Measurements from ENCODE around the gene SLC38A8.

The SLC38A8 gene

GRCh38 chr16:84058211-84058610 lies 15.6 kb upstream of the SLC38A8 start:
- no peak for DNase-seq (ENCODE audit: low read depth)
- no peak overlapping the region for H3K4me3 ChIP-seq (ENCODE audit: low read depth, low read length)
- TF ChIP-seq MYC (IDR thresholded peaks at IDR 0.05; ENCODE audit: low read depth, low read length) (no peak), MAX (IDR thresholded peaks at IDR 0.05; ENCODE audit: low read depth, low read length) (no peak), POLR2A (IDR thresholded peaks at IDR 0.05; ENCODE audit: extremely low read depth, insufficient read length) (no peak)
- TF ChIP-seq, protein P1, sequence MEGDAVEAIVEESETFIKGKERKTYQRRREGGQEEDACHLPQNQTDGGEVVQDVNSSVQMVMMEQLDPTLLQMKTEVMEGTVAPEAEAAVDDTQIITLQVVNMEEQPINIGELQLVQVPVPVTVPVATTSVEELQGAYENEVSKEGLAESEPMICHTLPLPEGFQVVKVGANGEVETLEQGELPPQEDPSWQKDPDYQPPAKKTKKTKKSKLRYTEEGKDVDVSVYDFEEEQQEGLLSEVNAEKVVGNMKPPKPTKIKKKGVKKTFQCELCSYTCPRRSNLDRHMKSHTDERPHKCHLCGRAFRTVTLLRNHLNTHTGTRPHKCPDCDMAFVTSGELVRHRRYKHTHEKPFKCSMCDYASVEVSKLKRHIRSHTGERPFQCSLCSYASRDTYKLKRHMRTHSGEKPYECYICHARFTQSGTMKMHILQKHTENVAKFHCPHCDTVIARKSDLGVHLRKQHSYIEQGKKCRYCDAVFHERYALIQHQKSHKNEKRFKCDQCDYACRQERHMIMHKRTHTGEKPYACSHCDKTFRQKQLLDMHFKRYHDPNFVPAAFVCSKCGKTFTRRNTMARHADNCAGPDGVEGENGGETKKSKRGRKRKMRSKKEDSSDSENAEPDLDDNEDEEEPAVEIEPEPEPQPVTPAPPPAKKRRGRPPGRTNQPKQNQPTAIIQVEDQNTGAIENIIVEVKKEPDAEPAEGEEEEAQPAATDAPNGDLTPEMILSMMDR (IDR thresholded peaks at IDR 0.05; ENCODE audit: low read depth, low read length) = no peak

DNA sequence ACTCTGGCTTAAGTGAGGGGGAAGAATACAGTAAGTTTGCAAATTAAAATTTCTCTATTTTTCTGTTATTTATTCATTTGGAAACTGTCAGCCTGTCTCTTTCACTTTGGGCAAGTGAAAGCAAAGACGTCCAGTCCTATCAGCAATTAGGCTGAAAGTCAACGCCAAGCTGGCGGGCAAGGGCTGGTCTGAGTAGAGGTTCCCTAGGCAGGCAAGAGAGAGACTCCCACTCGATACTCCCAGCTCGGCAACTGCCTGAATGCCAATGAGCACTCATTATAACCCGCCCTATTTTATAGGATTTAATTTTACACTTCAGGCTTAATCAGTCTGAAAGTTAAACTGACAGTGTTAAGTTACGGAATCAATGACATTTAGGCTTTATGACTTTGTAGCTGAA lies 14.3 kb upstream of the SLC38A8 start:
- TF ChIP-seq MAX (IDR thresholded peaks at IDR 0.05; ENCODE audit: low read depth, low read length) = no peak
- TF ChIP-seq POLR2A (IDR thresholded peaks at IDR 0.05; ENCODE audit: extremely low read depth, insufficient read length) = no peak
- no peak for TF ChIP-seq MYC (IDR thresholded peaks at IDR 0.05; ENCODE audit: low read depth, low read length)
- TF ChIP-seq, protein P1 (IDR thresholded peaks at IDR 0.05; ENCODE audit: low read depth, low read length) = no peak
- no peak for DNase-seq (ENCODE audit: low read depth)
- no peak overlapping the region for H3K4me3 ChIP-seq (ENCODE audit: low read depth, low read length)

- H3K4me3 ChIP-seq (ENCODE audit: low read depth, low read length) = no peak overlapping the region
- TF ChIP-seq, protein P1 (IDR thresholded peaks at IDR 0.05; ENCODE audit: low read depth, low read length) = no peak
- TF ChIP-seq MYC (IDR thresholded peaks at IDR 0.05; ENCODE audit: low read depth, low read length) = no peak
- no peak for TF ChIP-seq MAX (IDR thresholded peaks at IDR 0.05; ENCODE audit: low read depth, low read length)
- no peak for TF ChIP-seq POLR2A (IDR thresholded peaks at IDR 0.05; ENCODE audit: extremely low read depth, insufficient read length)
- DNase-seq (ENCODE audit: low read depth) = no peak
These were observed 13.4 kb upstream of the SLC38A8 start for GRCh38 chr16:84055801-84056634.

- no peak overlapping the region for H3K4me3 ChIP-seq (ENCODE audit: low read depth, low read length)
- DNase-seq (ENCODE audit: low read depth) = no peak
- TF ChIP-seq MAX (IDR thresholded peaks at IDR 0.05; ENCODE audit: low read depth, low read length) = no peak
- TF ChIP-seq POLR2A (IDR thresholded peaks at IDR 0.05; ENCODE audit: extremely low read depth, insufficient read length) = no peak
- no peak for TF ChIP-seq MYC (IDR thresholded peaks at IDR 0.05; ENCODE audit: low read depth, low read length)
- TF ChIP-seq, protein P1 (IDR thresholded peaks at IDR 0.05; ENCODE audit: low read depth, low read length) = no peak
These were observed 12.8 kb upstream of the SLC38A8 start for GRCh38 chr16:84055366-84055765.

DNA sequence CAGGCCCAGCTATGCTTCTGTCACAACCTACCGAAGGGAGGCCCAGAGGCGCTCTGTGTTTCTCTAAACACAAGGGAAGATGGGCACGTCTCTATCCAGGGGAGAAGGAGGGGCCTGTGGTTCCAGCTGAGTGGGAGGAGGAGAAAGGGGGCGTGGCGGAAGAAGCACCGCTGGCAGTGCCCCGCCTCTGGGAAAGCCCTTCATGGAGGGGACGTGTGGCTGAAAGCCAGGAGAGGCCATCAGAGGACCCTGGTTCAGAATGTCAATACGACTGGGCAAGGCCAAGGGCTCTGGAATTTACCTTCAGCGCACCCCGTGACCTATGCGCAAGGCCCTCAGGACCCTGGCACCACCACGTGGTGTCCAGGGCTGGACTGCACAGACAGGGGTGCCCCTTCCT lies 12.3 kb upstream of the SLC38A8 start:
- TF ChIP-seq MYC (IDR thresholded peaks at IDR 0.05; ENCODE audit: low read depth, low read length) = no peak
- no peak for TF ChIP-seq MAX (IDR thresholded peaks at IDR 0.05; ENCODE audit: low read depth, low read length)
- H3K4me3 ChIP-seq (ENCODE audit: low read depth, low read length) = no peak overlapping the region
- DNase-seq (ENCODE audit: low read depth) = no peak

DNA sequence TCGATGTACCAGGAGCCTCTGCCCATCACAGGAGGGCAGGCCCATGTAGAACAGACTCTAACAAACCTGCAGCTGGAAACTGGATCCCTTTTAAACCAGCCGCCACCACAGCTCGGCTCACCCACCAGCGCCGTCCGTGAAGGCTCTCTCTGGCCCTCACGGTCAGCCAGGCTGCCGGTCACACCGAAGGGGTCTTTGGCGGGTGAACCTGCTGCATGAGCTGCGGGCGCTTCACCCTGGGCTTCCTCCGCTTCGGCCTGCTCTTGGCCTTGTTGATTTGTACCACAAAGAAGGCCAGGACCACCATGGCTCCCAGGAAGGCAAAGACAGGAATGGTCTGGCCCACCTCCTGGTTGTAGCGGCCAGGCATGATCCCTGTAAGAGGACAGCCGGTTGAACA lies 11.7 kb upstream of the SLC38A8 start:
- no peak for DNase-seq (ENCODE audit: low read depth)
- H3K4me3 ChIP-seq (ENCODE audit: low read depth, low read length) = no peak overlapping the region
- TF ChIP-seq POLR2A (IDR thresholded peaks at IDR 0.05; ENCODE audit: extremely low read depth, insufficient read length) = no peak
- TF ChIP-seq, protein P1 (IDR thresholded peaks at IDR 0.05; ENCODE audit: low read depth, low read length) = no peak
- no peak for TF ChIP-seq MAX (IDR thresholded peaks at IDR 0.05; ENCODE audit: low read depth, low read length)
- no peak for TF ChIP-seq MYC (IDR thresholded peaks at IDR 0.05; ENCODE audit: low read depth, low read length)
